ENCODE results near the gene NHERF1.

DNA sequence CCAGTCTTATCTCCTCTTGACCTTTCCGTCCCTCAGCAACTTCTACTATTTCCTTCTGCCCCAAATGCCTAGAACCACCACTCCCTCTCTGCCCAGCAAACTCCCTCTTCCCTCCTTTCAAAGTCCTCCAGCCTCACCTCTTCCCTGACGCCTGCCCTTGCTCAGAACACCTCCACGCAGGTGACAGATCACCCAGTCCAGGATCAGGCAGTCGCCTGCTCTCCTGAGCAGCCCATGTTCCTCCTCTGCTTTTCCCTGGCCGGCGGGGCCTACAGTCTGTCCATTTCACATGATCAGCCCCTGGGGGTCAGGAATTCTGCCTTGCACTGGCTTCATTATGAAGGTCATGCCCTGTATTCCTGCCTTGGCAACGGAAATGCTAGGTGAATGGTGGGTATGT lies 36.1 kb upstream of the NHERF1 start:
- TF ChIP-seq, protein P1, sequence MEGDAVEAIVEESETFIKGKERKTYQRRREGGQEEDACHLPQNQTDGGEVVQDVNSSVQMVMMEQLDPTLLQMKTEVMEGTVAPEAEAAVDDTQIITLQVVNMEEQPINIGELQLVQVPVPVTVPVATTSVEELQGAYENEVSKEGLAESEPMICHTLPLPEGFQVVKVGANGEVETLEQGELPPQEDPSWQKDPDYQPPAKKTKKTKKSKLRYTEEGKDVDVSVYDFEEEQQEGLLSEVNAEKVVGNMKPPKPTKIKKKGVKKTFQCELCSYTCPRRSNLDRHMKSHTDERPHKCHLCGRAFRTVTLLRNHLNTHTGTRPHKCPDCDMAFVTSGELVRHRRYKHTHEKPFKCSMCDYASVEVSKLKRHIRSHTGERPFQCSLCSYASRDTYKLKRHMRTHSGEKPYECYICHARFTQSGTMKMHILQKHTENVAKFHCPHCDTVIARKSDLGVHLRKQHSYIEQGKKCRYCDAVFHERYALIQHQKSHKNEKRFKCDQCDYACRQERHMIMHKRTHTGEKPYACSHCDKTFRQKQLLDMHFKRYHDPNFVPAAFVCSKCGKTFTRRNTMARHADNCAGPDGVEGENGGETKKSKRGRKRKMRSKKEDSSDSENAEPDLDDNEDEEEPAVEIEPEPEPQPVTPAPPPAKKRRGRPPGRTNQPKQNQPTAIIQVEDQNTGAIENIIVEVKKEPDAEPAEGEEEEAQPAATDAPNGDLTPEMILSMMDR (CRISPR knock-in tag; IDR thresholded peaks at IDR 0.05), result no peak
- TF ChIP-seq, protein P2, sequence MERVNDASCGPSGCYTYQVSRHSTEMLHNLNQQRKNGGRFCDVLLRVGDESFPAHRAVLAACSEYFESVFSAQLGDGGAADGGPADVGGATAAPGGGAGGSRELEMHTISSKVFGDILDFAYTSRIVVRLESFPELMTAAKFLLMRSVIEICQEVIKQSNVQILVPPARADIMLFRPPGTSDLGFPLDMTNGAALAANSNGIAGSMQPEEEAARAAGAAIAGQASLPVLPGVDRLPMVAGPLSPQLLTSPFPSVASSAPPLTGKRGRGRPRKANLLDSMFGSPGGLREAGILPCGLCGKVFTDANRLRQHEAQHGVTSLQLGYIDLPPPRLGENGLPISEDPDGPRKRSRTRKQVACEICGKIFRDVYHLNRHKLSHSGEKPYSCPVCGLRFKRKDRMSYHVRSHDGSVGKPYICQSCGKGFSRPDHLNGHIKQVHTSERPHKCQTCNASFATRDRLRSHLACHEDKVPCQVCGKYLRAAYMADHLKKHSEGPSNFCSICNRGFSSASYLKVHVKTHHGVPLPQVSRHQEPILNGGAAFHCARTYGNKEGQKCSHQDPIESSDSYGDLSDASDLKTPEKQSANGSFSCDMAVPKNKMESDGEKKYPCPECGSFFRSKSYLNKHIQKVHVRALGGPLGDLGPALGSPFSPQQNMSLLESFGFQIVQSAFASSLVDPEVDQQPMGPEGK (CRISPR knock-in tag; IDR thresholded peaks at IDR 0.05), result no peak
- no peak for TF ChIP-seq JUNB (CRISPR knock-in tag; IDR thresholded peaks at IDR 0.05; ENCODE audit: borderline replicate concordance)
- no peak for TF ChIP-seq ARNT (IDR thresholded peaks at IDR 0.05)
- TF ChIP-seq ZNF768 (CRISPR knock-in tag; IDR thresholded peaks at IDR 0.05), result no peak
- TF ChIP-seq ZNF354B (CRISPR knock-in tag; IDR thresholded peaks at IDR 0.05), result no peak
- TF ChIP-seq ZNF337 (CRISPR knock-in tag; IDR thresholded peaks at IDR 0.05; ENCODE audit: borderline replicate concordance, low read depth), result no peak
- no peak for TF ChIP-seq HNRNPL (IDR thresholded peaks at IDR 0.05; ENCODE audit: low read depth, low read length)
- TF ChIP-seq POLR2A (IDR thresholded peaks at IDR 0.05; ENCODE audit: insufficient read depth in 1 of 2, low read depth in 2 of 2, low read length in 2 of 2), result no peak
- TF ChIP-seq ZNF274 (CRISPR knock-in tag; IDR thresholded peaks at IDR 0.05), result no peak
- TF ChIP-seq, protein P3, sequence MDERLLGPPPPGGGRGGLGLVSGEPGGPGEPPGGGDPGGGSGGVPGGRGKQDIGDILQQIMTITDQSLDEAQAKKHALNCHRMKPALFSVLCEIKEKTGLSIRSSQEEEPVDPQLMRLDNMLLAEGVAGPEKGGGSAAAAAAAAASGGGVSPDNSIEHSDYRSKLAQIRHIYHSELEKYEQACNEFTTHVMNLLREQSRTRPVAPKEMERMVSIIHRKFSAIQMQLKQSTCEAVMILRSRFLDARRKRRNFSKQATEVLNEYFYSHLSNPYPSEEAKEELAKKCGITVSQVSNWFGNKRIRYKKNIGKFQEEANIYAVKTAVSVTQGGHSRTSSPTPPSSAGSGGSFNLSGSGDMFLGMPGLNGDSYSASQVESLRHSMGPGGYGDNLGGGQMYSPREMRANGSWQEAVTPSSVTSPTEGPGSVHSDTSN (CRISPR knock-in tag; IDR thresholded peaks at IDR 0.05), result no peak
- no peak for TF ChIP-seq SP1 (IDR thresholded peaks at IDR 0.05)
- no peak for TF ChIP-seq SP1 (CRISPR knock-in tag; IDR thresholded peaks at IDR 0.05)
